ENCODE data around the gene OR51L1.
"Not testable (repeated sequence)": the region's sequence is repeated elsewhere in the genome, so short reads cannot be mapped to it uniquely, and the experiment has no call there.

The OR51L1 gene

GRCh38 chr11:4994551-4994950 is at the start of gene OR51L1:
TSS of gene OR51L1 (plus strand) at chr11:4994851. CDS start at chr11:4998983, 4,132 bp downstream.
- no peak for DNase-seq (ENCODE audit: low read depth in 2 of 2)

- DNase-seq (ENCODE audit: low read depth in 2 of 2), result no peak
Measured at GRCh38 chr11:4947505-4947904, 47.1 kb upstream of the OR51L1 start, which contains the start of gene OR51A4. TSS of gene OR51A4 (minus strand) at chr11:4947605. CDS start at chr11:4947100, 505 bp downstream.

DNA sequence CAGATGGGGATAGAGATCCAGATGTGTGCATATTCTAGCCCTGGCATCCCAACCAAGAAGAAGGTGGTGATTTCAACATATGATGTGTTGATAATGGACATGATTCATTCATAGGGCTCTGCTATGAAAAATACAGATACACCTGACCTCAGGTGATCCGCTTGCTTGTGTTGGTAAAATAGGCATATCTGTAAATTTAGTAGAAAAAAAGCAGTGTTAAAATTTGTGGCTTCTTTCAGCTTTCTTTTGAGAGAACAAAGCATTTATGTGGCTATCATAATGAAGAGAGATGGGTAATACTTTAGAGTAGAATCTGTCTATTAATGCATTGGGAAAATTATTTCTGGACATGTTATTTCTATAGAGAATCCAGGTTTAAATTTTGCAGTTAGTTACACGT is 39.0 kb upstream of the OR51L1 start, which contains the start of gene OR51A2:
Gene OR51A2 (minus strand): TSS at position 101 of the 400 bp plus-strand sequence. CDS start 0 bp downstream, at position 101.
- DNase-seq (ENCODE audit: low read depth in 2 of 2), result not testable (repeated sequence)

GRCh38 chr11:4957396-4957795 is 37.3 kb upstream of the OR51L1 start:
- no peak for DNase-seq (ENCODE audit: low read depth in 2 of 2)

DNA sequence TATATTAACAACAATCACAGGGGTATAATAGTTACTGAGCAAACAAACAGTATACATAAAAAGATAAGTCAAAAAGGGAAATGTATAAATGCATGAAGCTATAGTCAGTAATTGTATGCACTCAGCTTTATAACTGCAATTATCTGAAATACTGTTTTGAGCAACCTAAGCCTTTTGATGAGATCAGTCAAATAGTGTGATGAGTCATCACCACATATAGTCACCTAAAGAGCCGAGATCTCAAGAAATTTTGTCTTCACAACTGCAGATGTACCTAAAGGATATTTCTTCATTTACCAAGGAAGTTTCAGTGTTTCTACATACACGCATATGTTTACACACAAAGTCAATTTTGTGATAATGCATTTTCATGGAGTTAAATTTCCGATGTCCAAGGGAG is 33.8 kb upstream of the OR51L1 start:
- DNase-seq (ENCODE audit: low read depth in 2 of 2), result no peak

DNA sequence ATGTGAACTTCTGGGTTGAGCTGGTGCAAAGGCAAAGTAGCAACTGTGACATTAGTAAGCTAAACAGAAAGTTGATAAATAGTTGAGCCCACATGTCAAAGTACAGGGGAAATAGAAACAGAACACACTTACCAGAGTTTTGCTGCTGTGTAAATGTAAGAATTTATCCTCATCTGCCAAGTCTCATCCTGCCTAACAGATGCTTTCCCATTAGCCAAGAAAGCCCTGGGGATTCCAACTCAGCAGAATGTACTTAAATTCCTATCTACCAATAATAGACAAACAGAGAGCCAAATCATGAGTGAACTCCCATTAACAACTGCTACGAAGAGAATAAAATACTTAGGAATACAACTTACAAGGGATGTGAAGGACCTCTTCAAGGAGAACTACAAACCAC is 31.8 kb upstream of the OR51L1 start:
- no peak for DNase-seq (ENCODE audit: low read depth in 2 of 2)

DNA sequence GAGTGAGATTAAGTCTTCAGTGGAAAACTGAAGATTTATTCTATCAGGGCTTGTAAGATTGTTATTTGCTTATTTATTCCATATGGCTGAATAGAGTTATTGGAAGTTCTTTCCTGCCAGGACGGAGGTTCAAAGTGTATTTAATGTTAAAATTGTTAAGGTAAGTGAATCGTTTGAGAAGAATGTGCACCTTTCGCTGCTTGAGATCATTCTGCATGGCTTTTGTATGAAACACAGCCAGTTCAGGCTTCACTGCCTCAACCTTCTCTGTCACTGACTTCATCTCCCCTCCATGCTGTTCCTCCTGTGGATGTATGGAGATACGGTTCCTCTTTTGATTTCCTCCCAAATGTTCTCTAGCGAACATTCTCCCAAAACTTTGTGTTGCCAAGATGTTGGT is 19.2 kb upstream of the OR51L1 start:
- DNase-seq (ENCODE audit: low read depth in 2 of 2), result no peak

GRCh38 chr11:4979036-4979435 is 15.6 kb upstream of the OR51L1 start:
- no peak for DNase-seq (ENCODE audit: low read depth in 2 of 2)

DNA sequence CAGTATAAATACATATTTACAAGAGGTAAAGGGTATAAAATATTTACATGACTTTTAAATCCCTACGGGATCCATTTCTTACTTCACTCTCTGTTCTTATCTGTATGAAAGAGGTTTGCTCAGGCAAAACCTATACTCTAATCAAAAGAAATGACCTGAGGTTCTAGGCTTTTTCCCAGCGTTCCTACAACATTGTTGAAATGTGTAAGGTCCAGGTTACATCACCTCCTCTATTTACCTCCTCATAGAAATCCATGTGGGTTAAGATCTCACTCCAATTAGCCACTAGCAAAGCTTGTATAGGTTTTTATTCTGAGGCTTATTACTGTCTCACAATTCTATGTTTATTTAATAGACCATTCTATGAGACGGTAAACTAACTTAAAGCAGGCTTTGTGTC is 12.0 kb upstream of the OR51L1 start:
- no peak for DNase-seq (ENCODE audit: low read depth in 2 of 2)

GRCh38 chr11:4983841-4984240 is 10.8 kb upstream of the OR51L1 start:
- DNase-seq (ENCODE audit: low read depth in 2 of 2), result no peak

DNA sequence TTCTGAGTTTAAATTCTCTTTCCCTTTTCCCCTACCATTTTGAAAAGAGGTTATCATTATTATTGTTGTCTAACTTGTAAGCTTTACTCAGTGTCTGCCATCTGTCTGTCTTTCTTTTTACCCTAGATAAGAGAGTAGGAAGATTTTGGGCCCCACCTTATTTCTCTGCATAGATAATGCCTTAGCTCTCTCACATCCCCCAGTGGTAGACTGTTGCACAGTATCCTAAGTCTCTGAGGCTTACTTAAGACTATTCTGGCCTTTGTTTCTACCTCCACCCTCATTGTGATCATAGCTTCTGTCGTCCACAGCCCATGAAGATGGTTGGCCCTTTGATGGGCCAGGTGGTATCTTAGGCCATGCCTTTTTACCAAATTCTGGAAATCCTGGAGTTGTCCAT is 3.6 kb upstream of the OR51L1 start:
- no peak for DNase-seq (ENCODE audit: low read depth in 2 of 2)

DNA sequence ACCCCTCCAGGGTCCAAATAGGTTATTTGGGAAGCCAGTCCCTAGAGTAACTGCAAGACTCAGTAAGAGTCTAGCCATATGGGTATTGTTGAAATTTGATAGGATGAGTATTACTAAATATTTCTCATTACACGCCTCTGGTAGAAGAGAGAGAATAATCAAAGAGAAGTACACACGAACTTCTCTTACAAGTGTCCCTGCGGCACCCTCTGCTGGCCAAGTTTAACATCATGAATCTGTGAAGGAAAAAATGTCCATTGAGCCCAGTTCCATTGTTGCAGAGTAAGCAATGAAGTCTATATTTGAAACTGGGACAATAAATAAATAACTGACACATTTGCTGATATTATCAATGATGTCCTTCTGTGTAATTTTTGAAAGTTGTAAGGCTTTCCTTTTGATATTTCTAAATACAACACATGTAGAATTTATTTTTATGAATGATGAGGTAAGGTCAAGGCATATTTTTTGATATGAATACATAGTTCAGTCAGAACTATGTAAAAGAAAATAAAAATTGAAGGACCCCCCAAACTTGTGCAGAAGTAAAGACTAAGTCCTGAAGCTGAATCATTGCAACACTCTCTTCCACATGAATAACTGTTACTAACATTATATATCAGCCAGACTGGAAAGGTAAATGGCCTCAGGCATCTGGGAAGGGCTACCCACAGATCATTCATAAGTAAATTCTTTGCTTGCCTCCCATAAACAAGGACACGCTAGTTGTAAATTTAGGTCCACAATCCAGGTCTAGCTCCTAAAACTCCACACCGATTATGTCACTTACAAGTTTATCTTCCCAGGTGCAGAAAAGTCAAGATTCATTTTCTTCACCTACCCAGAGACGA is 10.0 kb downstream of the OR51L1 start:
- DNase-seq (ENCODE audit: low read depth in 2 of 2), result peak; percentile 14 to 22

DNA sequence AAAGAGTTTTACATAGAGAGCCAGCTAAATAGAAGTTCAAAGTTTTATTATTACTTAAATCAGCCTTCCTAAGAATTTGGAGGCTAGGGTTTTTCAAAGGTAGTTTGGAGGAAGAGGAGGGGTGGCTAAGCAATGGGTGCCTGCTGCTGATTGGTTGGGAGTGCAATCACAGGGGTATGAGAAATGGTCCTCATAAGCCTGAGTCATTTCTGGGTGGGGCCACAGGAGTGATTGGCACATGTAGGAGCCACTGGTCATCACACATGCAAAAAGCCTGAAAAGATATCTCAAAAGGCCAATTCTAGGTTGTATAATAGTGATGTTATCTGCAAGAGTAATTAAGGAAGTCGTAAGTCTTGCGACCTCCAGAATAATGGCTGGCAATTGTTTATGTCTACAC is 12.9 kb downstream of the OR51L1 start:
- DNase-seq (ENCODE audit: low read depth in 2 of 2), result no peak

DNA sequence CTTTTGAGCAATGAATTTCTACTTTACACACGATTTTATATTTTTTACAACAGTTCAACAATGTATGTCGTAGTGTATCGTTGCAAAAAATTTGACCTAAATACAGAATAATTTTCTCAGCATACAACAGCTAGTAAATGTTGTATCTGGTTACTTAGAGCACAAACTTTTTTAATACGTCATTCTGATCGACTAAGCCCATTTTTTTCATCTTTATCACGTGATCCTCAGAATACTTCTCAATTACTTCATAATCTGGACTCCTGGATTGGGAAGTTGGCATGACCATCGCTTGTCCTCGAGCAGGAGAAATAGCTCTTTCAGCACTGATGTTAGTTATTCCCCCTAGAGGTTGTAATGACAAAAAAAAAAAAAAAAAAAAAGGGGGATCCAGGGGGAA is 16.6 kb downstream of the OR51L1 start:
- DNase-seq (ENCODE audit: low read depth in 2 of 2), result no peak

- no peak for DNase-seq (ENCODE audit: low read depth in 2 of 2)
Measured at GRCh38 chr11:5013012-5013411, 18.4 kb downstream of the OR51L1 start.

- no peak for DNase-seq (ENCODE audit: low read depth in 2 of 2)
Measured at GRCh38 chr11:5021996-5022395, 27.3 kb downstream of the OR51L1 start.

GRCh38 chr11:5036669-5037068 is 42.0 kb downstream of the OR51L1 start:
- DNase-seq (ENCODE audit: low read depth in 2 of 2), result no peak

DNA sequence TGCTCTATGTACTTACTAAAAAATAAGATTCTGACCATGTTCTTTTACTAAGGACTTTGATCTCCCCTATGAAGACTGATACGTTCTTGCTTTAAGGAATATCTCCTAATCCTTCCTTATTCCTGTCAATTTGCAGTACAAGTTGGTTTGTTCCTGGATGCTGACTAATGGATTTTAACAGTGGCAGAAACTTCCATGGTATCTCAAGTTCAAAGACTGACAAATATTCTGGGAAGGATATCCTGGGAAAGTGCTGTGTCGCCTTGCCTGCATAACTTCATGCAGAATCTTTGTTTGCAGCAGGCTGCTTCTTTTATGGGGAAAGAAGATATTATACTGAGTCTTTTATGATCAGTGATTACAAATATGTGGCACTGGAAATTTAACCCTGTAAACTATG is 43.3 kb downstream of the OR51L1 start:
- no peak for DNase-seq (ENCODE audit: low read depth in 2 of 2)

GRCh38 chr11:5038341-5038740 is 43.7 kb downstream of the OR51L1 start:
- no peak for DNase-seq (ENCODE audit: low read depth in 2 of 2)

DNA sequence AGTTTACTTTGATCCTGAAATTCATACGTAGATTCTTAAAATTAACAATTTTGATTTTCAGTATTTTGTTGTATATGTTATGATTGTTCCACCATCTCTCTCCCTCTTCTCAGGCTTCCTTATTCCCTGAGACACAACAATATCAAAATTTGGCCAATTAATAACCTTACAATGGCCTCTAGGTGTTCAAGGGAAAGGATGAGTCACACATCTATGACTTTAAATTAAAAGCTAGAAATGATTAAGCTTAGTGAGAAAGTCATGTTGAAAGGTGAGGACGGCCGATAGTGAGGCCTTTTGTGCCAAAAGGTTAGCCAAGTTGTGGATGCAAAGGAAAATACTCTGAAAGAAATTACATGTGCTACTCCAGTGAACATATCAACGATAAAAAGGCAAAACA is 46.2 kb downstream of the OR51L1 start:
- DNase-seq (ENCODE audit: low read depth in 2 of 2), result no peak

DNA sequence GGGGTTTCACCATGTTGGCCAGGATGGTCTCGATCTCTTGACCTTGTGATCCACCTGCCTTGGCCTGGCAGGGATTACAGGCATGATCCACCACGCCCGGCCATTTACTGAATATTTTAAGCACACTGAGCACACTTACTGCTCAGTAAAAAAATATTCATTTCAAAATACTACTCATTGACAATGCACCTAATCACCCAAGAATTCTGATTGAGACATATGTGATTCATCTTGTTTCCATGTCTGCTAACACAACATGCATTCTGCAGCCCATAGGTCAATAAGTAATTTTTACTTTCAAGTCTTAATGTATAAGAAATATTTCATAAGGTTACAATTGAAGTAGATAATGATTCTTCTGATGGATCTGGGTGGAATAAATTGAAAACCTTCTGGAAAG is 47.4 kb downstream of the OR51L1 start:
- DNase-seq (ENCODE audit: low read depth in 2 of 2), result no peak

- peak; percentile 30 to 35 for DNase-seq (ENCODE audit: low read depth in 2 of 2)
Measured at GRCh38 chr11:5043380-5043779, 48.7 kb downstream of the OR51L1 start.

DNA sequence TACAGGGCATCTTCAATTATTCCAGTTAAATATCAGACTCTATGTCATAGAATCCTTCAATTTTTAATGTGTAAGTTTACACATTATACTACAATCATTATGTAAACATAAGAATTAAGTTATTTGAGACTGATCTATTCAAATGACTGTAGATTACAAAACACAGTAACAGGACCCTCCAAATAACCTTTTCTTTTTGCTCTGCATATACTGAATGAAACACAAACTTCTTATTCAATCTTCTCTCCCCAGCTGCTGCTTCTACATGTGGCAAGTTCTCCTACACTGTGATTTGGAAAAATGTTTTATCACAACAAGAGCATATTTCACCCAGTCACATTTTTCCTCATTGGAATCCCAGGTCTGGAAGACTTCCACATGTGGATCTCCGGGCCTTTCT is 51.6 kb downstream of the OR51L1 start, which contains the start of gene OR52J3:
Gene OR52J3 (plus strand): TSS at position 301 of the 400 bp plus-strand sequence. CDS start 0 bp downstream, at position 301.
- no peak for DNase-seq (ENCODE audit: low read depth in 2 of 2)

Measured in fibroblast of skin of left quadriceps (primary cell).